SH-SY5Y (cell line): ENCODE measurements around the gene ANKMY1.

Experiments used
- GATA2 ChIP-seq: IDR thresholded peaks from 2 replicates; pipeline ENCODE4 v1.6.1; 2011; ENCODE audit warnings: mild to moderate bottlenecking, low read depth, low read length
- GATA3 ChIP-seq: IDR thresholded peaks from 2 replicates; pipeline ENCODE4 v1.6.1; 2011; ENCODE audit warnings: low read depth, mild to moderate bottlenecking, low read length, moderate library complexity

DNA sequence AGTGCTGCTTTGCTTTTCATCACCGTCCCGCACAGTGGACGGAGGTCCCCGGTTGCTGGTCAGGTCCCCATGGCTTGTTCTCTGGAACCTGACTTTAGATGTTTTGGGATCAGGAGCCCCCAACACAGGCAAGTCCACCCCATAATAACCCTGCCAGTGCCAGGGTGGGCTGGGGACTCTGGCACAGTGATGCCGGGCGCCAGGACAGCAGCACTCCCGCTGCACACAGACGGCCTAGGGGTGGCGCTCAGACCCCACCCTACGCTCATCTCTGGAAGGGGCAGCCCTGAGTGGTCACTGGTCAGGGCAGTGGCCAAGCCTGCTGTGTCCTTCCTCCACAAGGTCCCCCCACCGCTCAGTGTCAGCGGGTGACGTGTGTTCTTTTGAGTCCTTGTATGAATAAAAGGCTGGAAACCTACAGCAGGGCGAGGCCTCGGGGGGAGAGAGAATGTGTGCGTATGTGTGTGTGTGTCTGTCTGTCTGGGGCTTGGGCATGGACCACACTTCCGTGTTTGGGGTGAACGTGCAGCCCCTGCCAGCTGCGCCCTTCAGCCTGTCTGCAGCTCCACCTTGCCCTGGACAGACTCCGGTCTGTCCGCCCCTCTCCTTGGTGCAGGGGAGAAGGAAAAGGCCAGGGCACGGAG lies 90.0 kb downstream of the ANKMY1 start:
- TF ChIP-seq GATA3 = no peak
- TF ChIP-seq GATA2 = no peak
